Activated CD4-positive, alpha-beta T cell treated with anti-CD3 and anti-CD28 coated beads, Interleukin-2, amount 50 U/mL, for 16 hours (primary cell): Measurements from ENCODE around the gene CASZ1.

Experiments used
- DNase-seq: peaks from one replicate; pipeline ENCODE4 v3.0.0-alpha.2; 2020

Gene CASZ1

GRCh38 chr1:10620776-10621175 lies 175.7 kb downstream of the CASZ1 start:
- no peak for DNase-seq

DNA sequence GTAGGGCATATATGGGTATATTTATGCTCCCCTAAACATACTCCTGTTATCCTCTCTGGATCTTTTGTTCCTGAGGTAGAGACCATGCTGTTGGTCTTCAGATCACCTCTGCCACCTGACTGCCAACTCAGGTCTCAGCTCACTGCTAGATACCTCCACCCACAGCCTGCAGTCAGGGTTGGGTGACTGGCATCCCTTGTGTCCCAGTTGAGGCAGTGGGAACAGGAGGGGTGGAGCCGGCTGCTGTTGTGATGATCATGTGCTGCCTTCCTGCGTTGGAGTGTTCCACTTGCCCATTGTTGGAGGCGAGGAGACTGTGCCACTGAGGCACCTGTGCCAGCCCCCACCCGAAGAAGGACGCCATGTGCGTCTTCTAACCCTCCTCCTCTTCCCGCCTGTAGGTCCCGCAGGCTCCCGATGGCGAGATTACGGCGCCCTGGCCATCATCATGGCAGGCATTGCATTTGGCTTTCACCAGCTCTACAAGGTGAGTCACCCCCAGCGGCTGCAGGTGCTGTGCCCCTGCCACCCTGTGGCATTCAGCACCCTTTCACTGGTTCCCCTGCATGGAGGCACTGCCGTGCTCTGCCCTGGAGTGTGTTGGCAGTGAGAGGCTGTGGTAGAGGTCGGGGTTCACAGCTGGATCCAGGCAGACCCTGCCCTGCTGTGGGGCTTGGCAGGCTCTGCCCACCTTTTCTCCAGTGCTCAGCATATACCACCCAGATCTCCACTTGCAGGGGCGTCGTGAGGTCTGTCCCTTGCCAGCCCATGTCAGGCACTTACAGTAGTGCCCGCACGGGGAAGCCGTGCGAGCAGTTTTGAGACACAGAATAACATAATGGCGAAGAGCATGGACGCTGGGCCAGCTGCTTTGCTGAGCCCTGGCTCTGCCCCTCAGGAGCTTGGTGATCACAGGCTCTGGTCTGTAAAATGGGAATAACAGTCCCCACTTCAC lies 178.2 kb downstream of the CASZ1 start:
- DNase-seq: no peak

DNA sequence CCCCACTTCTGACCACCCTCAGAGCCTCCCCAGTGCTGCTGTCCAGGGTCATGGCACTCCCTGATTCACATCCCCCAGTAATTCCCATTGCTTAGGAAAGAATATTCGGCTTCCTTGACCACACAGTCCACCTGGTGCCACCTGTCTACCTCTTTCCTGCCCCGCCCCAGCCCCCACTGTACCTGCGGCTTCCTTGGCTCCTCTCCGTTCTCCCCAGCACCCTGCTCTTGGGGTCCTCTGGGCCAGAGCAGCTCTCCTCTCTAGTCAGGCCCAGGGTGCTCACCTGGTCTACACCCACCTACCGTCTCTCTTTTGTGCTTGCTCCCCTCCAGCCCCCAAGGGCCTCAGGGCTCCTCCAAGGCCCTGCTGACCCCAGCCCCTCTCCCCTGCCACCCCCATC lies 179.1 kb downstream of the CASZ1 start:
- no peak for DNase-seq

DNA sequence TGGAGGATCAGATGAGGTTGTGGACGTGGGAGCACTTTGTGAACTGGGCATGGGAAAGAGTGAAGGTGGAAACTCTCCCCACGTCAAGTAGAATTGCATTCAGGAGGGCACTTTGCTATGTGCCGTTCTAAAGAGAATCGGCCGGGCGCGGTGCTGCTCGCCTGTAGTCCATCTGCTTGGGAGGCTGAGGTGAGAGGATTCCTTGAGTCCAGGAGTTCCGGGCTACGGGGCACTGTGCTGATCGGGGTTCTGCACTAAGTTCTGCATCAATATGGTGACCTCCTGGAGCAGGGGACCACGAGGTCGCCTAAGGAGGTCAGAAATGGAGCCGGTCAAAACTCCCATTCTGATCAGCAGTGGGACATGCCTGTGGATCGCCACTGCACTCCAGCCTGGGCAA lies 179.8 kb downstream of the CASZ1 start:
- no peak for DNase-seq

GRCh38 chr1:10615932-10616671 lies 180.3 kb downstream of the CASZ1 start:
- no peak for DNase-seq

- no peak for DNase-seq
Observed at GRCh38 chr1:10615332-10615731, 181.1 kb downstream of the CASZ1 start.

- no peak for DNase-seq
Observed at GRCh38 chr1:10614377-10615225, 181.8 kb downstream of the CASZ1 start.

- DNase-seq: no peak
Observed at GRCh38 chr1:10613861-10614260, 182.6 kb downstream of the CASZ1 start.

GRCh38 chr1:10613340-10613739 lies 183.1 kb downstream of the CASZ1 start:
- no peak for DNase-seq

DNA sequence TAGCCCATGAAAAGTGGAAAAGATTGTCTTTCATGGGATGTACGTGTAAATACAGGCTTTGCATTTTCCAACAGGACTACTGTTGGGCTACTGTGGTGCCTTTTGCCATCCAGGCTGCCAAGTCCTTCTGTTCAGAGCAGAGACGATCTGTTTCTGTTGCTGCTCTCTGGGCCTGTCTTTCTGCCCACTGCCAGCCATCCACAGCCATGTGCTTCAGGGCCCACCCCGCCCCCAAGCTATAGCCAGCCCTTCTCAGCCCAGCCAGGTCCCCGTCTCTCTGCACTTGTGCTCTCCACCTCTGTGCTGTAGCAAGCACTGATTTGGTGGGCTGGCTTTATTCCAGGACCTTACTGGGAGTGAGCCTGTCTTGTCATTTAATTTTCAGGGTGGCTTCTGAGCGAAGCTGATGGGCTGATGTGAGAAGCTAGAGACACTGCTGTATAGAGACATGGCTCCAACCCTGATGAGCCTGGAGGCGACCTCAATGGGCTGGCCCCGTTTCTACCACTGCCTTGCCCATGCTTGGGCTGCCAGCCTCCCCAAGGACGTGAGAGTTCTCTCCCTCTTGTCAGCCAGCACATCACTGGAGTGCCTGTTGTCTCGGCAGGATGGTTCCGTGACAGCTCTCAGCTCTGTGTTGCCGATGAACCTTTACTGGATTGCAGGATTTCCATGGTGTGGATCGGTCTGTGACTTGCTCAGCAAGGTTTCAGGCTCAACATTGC lies 183.8 kb downstream of the CASZ1 start:
- DNase-seq: no peak

GRCh38 chr1:10610901-10611600 lies 185.4 kb downstream of the CASZ1 start:
- DNase-seq: no peak

DNA sequence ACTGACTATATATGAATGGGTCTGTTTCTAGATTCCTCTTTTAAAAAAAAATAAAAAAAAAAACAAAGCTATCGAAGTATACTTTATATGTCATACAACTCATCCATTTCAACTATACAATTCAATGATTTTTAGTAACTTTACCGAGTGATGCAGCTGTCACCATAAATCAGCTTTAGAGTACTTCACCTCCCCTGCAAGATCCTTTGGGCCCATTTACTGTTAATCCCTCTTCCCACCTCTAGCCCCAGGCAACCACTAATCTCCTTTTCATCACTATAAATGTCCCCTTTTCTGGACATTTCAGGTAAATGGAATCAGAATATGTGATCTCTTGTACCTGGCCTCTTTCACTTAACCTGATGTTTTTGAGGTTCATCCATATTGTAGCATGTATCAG lies 187.8 kb downstream of the CASZ1 start:
- DNase-seq: no peak

- no peak for DNase-seq
Observed at GRCh38 chr1:10607228-10607627, 189.2 kb downstream of the CASZ1 start.

GRCh38 chr1:10606064-10606463 lies 190.4 kb downstream of the CASZ1 start:
- DNase-seq: no peak

DNA sequence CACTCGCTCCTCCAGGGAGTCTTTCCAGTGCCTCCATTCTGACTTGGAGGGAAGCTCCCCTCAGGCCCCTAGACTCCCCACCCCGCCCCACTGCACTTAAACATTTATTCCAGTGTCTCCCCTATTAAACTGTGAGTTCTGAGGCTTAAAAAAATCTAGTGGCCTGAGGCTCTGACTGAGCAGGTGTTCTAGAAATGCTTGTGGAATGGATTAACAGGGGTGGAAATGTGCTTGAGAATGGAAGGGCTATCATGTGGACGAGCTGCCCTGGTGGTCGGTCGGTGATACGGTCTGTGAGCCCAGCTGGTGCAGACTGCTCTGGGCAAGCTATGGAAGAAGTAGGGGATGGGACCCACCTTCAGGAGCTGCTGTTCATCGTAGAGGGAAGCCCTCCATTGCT lies 191.5 kb downstream of the CASZ1 start:
- no peak for DNase-seq

DNA sequence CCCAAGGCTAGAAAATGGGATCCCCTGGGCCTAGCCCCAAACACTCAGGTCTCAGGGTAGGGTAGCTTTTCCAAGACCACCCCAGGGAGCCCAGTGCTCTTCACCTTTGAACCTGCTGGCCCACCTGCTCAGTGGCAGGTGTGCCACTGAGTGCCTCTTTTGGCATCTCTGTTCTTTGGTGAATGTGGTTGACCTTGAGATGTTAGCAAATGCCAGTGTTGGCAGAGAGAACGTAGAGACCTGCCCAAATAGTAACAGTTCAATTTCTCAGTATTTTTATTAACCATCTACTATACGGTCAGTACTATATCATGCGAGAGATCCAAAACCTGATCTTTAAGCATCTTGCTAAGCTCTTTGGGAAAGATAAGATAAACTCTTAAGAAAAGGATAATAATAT lies 193.5 kb downstream of the CASZ1 start:
- no peak for DNase-seq

GRCh38 chr1:10601342-10602070 lies 194.9 kb downstream of the CASZ1 start:
- no peak for DNase-seq

- no peak for DNase-seq
Observed at GRCh38 chr1:10599194-10599861, 197.1 kb downstream of the CASZ1 start.

- no peak for DNase-seq
Observed at GRCh38 chr1:10598389-10598702, 198.1 kb downstream of the CASZ1 start.

- DNase-seq: no peak
Observed at GRCh38 chr1:10597492-10598388, 198.7 kb downstream of the CASZ1 start.
